HFFc6 (cell line): Measurements from ENCODE around the gene CRYBB2. TPM values are rescaled to one million over a fixed set of nuclear protein-coding genes. Genes with fewer than 3 reads are reported as not detected.

Experiments used
- DNase-seq: peaks from one replicate; pipeline ENCODE4 v3.0.0-alpha.2; 2018
- H3K27ac Mint-ChIP-seq: 2 replicates; pipeline ENCODE4 v1.8.0; 2020; ENCODE audit warnings: mild to moderate bottlenecking, mixed read lengths
- H3K27me3 Mint-ChIP-seq: 2 replicates; pipeline ENCODE4 v1.8.0; 2021; ENCODE audit warnings: mild to moderate bottlenecking, moderate library complexity, mixed read lengths; ENCODE audit not compliant: insufficient read depth
- H3K36me3 Mint-ChIP-seq: 2 replicates; pipeline ENCODE4 v1.8.0; 2021; ENCODE audit warnings: low read depth, mixed read lengths
- H3K4me1 Mint-ChIP-seq: 2 replicates; pipeline ENCODE4 v1.8.0; 2020; ENCODE audit warnings: low read depth, mixed read lengths
- H3K4me3 Mint-ChIP-seq: 2 replicates; pipeline ENCODE4 v1.8.0; 2020; ENCODE audit warnings: mild to moderate bottlenecking, moderate library complexity, mixed read lengths
- H3K9me3 Mint-ChIP-seq: 2 replicates; pipeline ENCODE4 v1.8.0; 2020; ENCODE audit warnings: mild to moderate bottlenecking, mixed read lengths
- total RNA-seq, 6 experiments: library from RNA; stranded (reverse); fragmentation: NEBNext Ultra II Directional; extraction: Animal tissue kit (Norgen Biotek cat#: 25700); gene quantifications; 2 replicates in 1 of 6; 3 replicates in 5 of 6; pipeline ENCODE4 v1.2.3, GENCODE V29; 2021
- TF ChIP-seq, protein P1 (sequence below): fragments of 200-600 bp; sonication (generic); IDR thresholded peaks from 2 replicates; pipeline ENCODE4 v1.5.0; 2021; ENCODE audit warnings: antibody characterized with exemption, mild to moderate bottlenecking

The CRYBB2 gene
- total RNA-seq, 6 experiments from 2014 or later, result 0.28 to 0.51 (median 0.39) TPM; not detected in 2

DNA sequence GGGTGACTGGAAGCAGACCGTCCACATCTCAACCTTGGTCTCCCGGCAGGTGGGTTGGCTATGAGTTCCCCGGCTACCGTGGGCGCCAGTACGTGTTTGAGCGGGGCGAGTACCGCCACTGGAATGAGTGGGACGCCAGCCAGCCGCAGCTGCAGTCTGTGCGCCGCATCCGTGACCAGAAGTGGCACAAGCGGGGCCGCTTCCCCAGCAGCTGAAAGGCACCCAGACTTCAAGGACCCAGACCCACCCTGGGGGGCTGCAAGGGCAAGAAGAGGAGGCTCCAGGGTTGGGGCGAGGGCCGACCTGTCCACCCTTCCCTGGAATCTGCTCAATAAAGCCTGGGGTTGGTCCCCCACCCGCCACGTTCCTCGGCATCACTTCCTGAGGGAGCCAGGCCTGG is 12.4 kb upstream of the CRYBB2 start:
- TF ChIP-seq, protein P1, sequence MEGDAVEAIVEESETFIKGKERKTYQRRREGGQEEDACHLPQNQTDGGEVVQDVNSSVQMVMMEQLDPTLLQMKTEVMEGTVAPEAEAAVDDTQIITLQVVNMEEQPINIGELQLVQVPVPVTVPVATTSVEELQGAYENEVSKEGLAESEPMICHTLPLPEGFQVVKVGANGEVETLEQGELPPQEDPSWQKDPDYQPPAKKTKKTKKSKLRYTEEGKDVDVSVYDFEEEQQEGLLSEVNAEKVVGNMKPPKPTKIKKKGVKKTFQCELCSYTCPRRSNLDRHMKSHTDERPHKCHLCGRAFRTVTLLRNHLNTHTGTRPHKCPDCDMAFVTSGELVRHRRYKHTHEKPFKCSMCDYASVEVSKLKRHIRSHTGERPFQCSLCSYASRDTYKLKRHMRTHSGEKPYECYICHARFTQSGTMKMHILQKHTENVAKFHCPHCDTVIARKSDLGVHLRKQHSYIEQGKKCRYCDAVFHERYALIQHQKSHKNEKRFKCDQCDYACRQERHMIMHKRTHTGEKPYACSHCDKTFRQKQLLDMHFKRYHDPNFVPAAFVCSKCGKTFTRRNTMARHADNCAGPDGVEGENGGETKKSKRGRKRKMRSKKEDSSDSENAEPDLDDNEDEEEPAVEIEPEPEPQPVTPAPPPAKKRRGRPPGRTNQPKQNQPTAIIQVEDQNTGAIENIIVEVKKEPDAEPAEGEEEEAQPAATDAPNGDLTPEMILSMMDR, result no peak
- no peak overlapping the region for H3K27ac Mint-ChIP-seq
- H3K27me3 Mint-ChIP-seq, result peaks cover 1% of the 10 kb centered on the region
- no peaks in the 10 kb centered on the region for H3K4me1 Mint-ChIP-seq
- H3K4me3 Mint-ChIP-seq, result no peak overlapping the region
- H3K36me3 Mint-ChIP-seq, result no peaks in the 10 kb centered on the region
- peaks cover 9% of the 10 kb centered on the region for H3K9me3 Mint-ChIP-seq
- no peak for DNase-seq

DNA sequence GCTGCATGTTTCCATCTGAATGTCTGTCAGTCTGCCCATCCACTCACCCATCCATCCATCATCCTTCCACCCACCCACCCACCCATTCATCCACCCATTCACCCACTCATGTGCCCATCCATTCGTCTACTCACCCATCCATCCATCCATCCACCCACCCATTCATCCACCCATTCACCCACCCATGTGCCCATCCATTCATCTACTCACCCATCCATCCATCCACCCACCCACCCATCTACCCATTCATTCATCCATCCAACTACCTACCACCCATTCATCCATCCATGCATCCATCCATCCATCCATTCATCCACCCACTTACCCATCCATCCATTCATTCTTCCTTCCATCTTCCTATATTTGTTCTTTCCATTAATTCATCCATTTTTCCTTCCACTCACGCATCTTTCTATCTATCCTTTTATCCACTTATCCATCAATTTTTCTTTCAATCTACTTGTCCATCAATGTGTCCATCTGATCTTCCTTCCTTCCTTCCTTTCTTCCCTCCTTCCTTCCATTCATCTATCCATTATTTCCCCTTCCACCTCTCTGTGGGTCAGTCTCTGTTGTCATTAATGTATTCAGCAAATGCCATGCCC is 11.8 kb upstream of the CRYBB2 start:
- Mint-ChIP-seq H3K4me1 (no peaks in the 10 kb centered on the region), H3K9me3 (peaks cover 12% of the 10 kb centered on the region), H3K36me3 (no peaks in the 10 kb centered on the region), H3K4me3 (no peak overlapping the region), H3K27ac (no peak overlapping the region), H3K27me3 (peaks cover 1% of the 10 kb centered on the region)
- TF ChIP-seq, protein P1, result no peak
- DNase-seq, result no peak

DNA sequence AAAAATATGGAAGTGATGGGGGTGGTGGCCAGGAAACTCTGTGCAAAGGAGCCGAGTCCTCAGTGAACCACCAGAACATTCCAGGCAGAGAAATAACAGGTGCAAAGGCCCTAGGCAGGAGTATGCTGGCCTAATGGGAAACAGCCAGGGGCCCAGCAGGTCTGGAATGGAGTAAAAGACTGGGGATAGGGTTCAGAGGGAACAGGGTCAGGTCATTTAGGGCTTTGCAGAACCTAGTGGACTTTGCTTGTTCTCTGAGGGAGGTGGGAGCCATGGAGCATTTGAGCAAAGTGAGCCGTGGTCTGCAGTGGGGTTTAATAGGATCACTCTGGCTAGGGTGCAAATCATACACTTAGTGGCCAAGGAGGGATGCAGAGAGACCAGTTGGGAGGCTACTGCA is 11.1 kb upstream of the CRYBB2 start:
- peaks cover 14% of the 10 kb centered on the region for H3K9me3 Mint-ChIP-seq
- no peak for DNase-seq
- no peaks in the 10 kb centered on the region for H3K4me1 Mint-ChIP-seq
- H3K27me3 Mint-ChIP-seq, result peaks cover 4% of the 10 kb centered on the region
- H3K36me3 Mint-ChIP-seq, result no peaks in the 10 kb centered on the region
- TF ChIP-seq, protein P1, result no peak
- no peak overlapping the region for H3K4me3 Mint-ChIP-seq
- H3K27ac Mint-ChIP-seq, result no peak overlapping the region

DNA sequence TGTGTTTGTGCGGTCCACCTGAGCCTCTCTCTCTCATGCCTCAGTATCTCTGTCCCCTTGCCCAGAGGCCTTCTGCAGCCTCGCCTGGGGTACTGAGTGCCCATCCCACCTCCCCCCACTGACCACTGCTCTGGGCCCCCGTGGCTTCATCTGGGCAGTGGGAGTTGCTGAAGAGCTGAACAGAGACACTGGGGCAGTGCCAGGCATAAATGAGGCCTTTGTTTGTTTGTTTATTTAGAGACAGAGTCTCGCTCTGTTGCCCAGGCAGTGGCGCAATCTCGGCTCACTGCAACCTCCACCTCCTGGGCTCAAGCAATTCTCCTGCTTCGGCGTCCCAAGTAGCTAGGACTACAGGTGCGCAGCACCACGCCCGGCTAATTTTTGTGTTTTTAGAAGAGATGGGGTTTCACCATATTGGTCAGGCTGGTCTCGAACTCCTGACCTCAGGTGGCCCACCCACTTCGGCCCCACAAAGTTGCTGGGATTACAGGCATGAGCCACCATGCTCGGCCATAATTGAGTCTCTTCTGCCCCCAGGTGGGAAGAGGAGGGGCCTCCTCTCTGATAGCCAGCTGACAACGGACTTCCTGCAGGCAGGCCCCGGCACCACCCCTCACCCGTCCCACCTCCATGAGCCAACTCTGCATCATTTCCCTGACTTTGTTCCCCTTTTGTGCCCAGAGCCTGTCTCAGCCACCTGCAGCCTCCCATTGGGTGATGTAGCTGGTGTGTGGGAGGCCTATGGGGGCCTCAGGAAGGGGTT is 10.5 kb upstream of the CRYBB2 start:
- Mint-ChIP-seq H3K9me3 (peaks cover 17% of the 10 kb centered on the region), H3K27me3 (peaks cover 4% of the 10 kb centered on the region), H3K36me3 (no peaks in the 10 kb centered on the region), H3K4me1 (no peaks in the 10 kb centered on the region), H3K4me3 (no peak overlapping the region), H3K27ac (no peak overlapping the region)
- DNase-seq, result no peak
- TF ChIP-seq, protein P1, result no peak

DNA sequence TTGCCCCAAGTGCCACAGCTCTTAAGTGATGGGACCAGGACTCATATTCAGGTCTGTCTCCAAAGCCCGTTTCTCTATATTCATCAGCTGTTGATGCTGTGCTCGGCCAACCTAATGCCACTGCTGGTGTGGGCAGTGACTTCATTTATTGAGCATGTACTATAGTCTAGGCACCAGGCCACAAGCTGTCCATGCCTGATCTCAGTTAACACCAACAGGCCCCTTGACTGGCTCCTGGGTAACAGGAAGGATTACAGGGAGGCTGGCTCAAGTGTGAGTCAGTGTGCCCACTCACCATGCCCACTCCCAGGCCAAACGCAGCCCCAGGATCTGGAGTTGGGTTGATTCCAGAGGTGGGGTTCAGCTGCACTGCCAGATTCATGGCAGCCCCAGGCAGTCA is 8.6 kb upstream of the CRYBB2 start:
- Mint-ChIP-seq H3K4me3 (no peak overlapping the region), H3K9me3 (peaks cover 20% of the 10 kb centered on the region), H3K27ac (no peak overlapping the region), H3K4me1 (no peaks in the 10 kb centered on the region), H3K27me3 (peaks cover 4% of the 10 kb centered on the region; the same call in 1 of the 2 replicates), H3K36me3 (no peaks in the 10 kb centered on the region)
- no peak for DNase-seq
- TF ChIP-seq, protein P1, result no peak
